ENCODE data around the gene ARFGAP1. TPM values are rescaled to one million over a fixed set of nuclear protein-coding genes. Genes with fewer than 3 reads are reported as not detected.

ARFGAP1 gene
- polyA plus RNA-seq, 2 of the 4 experiments (the other 2 are of a cell fraction), result 41.0 to 106 TPM

- peak; percentile 55 for TF ChIP-seq ZFP36 (IDR thresholded peaks at IDR 0.05; ENCODE audit: borderline replicate concordance, partially characterized antibody)
- TF ChIP-seq ESRRA (IDR thresholded peaks at IDR 0.05; ENCODE audit: borderline replicate concordance, low read length), result no peak
- no peaks in the 10 kb centered on the region for H3K9me3 ChIP-seq
- H3K4me1 ChIP-seq, result 0 out of 3 replicates have a peak, but pooled peaks cover 3% of the 10 kb centered on the region
- POLR2A ChIA-PET, result no interaction called here
- FAIRE-seq, result no peak
- peak in 1 of 2 experiments; percentile 5; a peak in 3 of 6 replicates for ATAC-seq
- WGBS (ENCODE audit: missing lambda C conversion rate), result 62% methylated on average over 19 of the region's 20 CpGs
- no peak overlapping the region for H3K4me2 ChIP-seq
- no peak overlapping the region for H3K27ac ChIP-seq
- H3K4me3 ChIP-seq, result no peak overlapping the region
- no peak for DNase-seq (ENCODE audit: low read depth in 1 of 2, low spot score in 1 of 2)
- CTCF ChIA-PET, result interaction anchor here (0.9 to 5.3 kb wide), 34 partner anchors 8 to 663 kb away, joined by 3 to 139 read pairs (median 5); partner anchors contain the start of genes ARFGAP1, CHRNA4 and COL20A1
Measured at GRCh38 chr20:63310265-63310991, 37.8 kb downstream of the ARFGAP1 start.

GRCh38 chr20:63311186-63311832, 38.7 kb downstream of the ARFGAP1 start:
- no peak for FAIRE-seq

GRCh38 chr20:63311833-63312243, 39.2 kb downstream of the ARFGAP1 start:
- FAIRE-seq, result no peak

More at GRCh38 chr20:63311186-63311832, 38.7 kb downstream of the ARFGAP1 start:
- Histone ChIP-seq H3K9me3 (no peaks in the 10 kb centered on the region), H3K4me1 (peaks cover 7% of the 10 kb centered on the region; the same call in 2 of the 3 replicates), H3K4me2 (no peak overlapping the region), H3K4me3 (no peak overlapping the region), H3K27ac (no peak overlapping the region)
- 86% methylated on average over 5 of the region's 29 CpGs for WGBS (ENCODE audit: missing lambda C conversion rate)
- ChIA-PET CTCF (interaction anchor here (1.0 to 5.3 kb wide), 14 partner anchors 7 to 98 kb away, joined by 3 to 139 read pairs (median 8); partner anchors contain the start of gene COL20A1), POLR2A (no interaction called here)
- TF ChIP-seq POLR2AphosphoS2 (conservative IDR thresholded peaks at IDR 0.05; ENCODE audit: low read length) (no peak), CHD2 (IDR thresholded peaks at IDR 0.05; ENCODE audit: low read length, partially characterized antibody) (no peak), MAFK (IDR thresholded peaks at IDR 0.05; ENCODE audit: partially characterized antibody) (no peak), ZC3H11A (IDR thresholded peaks at IDR 0.05) (no peak), KDM5A (IDR thresholded peaks at IDR 0.05) (no peak), ZSCAN20 (CRISPR knock-in tag; IDR thresholded peaks at IDR 0.05) (no peak), ATOH8 (CRISPR knock-in tag; IDR thresholded peaks at IDR 0.05; ENCODE audit: low read depth) (no peak)
- no peak for ATAC-seq
- DNase-seq (ENCODE audit: low read depth in 1 of 2, low spot score in 1 of 2), result no peak

More at GRCh38 chr20:63311833-63312243, 39.2 kb downstream of the ARFGAP1 start:
- ChIA-PET CTCF (interaction anchor here (2.0 to 5.3 kb wide), 3 partner anchors 20 to 68 kb away, joined by 4 to 139 read pairs (median 31); partner anchors contain the start of gene COL20A1), POLR2A (no interaction called here)
- H3K4me3 ChIP-seq, result no peak overlapping the region
- 77% methylated on average over 13 of the region's 18 CpGs for WGBS (ENCODE audit: missing lambda C conversion rate)
- H3K4me1 ChIP-seq, result peaks cover 12% of the 10 kb centered on the region; the same call in 2 of the 3 replicates
- TF ChIP-seq CEBPB (IDR thresholded peaks at IDR 0.05) (no peak), POLR2A (IDR thresholded peaks at IDR 0.05; ENCODE audit: low read length) (no peak), NR3C1 (IDR thresholded peaks at IDR 0.05) (no peak), SREBF2 (IDR thresholded peaks at IDR 0.05) (no peak), PHF8 (IDR thresholded peaks at IDR 0.05; ENCODE audit: borderline replicate concordance, low read depth) (no peak), ESRRA (IDR thresholded peaks at IDR 0.05; ENCODE audit: borderline replicate concordance, low read length) (no peak), KDM1A (IDR thresholded peaks at IDR 0.05; ENCODE audit: low read depth) (no peak), HEYL (CRISPR knock-in tag; IDR thresholded peaks at IDR 0.05) (no peak), ZNF302 (CRISPR knock-in tag; IDR thresholded peaks at IDR 0.05) (no peak), USF2 (IDR thresholded peaks at IDR 0.05) (no peak), ZC3H11A (IDR thresholded peaks at IDR 0.05) (no peak), NFE2L2 (conservative IDR thresholded peaks at IDR 0.05; ENCODE audit: low read length) (no peak), HOXA7 (CRISPR knock-in tag; IDR thresholded peaks at IDR 0.05) (no peak), EHMT2 (IDR thresholded peaks at IDR 0.05; ENCODE audit: low read depth) (no peak), ZFP36 (IDR thresholded peaks at IDR 0.05; ENCODE audit: borderline replicate concordance, partially characterized antibody) (no peak), CTCF (IDR thresholded peaks at IDR 0.05) (no peak), EHF (CRISPR knock-in tag; IDR thresholded peaks at IDR 0.05) (no peak)
- TF ChIP-seq, protein P1, sequence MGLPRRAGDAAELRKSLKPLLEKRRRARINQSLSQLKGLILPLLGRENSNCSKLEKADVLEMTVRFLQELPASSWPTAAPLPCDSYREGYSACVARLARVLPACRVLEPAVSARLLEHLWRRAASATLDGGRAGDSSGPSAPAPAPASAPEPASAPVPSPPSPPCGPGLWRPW (IDR thresholded peaks at IDR 0.05), result no peak
- TF ChIP-seq, protein P2, sequence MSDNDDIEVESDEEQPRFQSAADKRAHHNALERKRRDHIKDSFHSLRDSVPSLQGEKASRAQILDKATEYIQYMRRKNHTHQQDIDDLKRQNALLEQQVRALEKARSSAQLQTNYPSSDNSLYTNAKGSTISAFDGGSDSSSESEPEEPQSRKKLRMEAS (IDR thresholded peaks at IDR 0.05), result no peak
- no peak overlapping the region for H3K27ac ChIP-seq
- no peak for DNase-seq (ENCODE audit: low read depth in 1 of 2, low spot score in 1 of 2)
- no peak for ATAC-seq
- H3K9me3 ChIP-seq, result no peaks in the 10 kb centered on the region
- no peak overlapping the region for H3K4me2 ChIP-seq
